Transverse colon (tissue), 4 donors: ENCODE data around the gene VENTX. TPM values are rescaled to one million over a fixed set of nuclear protein-coding genes. Genes with fewer than 3 reads are reported as not detected.
A peak's percentile ranks its signal among the peaks of the same experiment; 100 is the strongest.

Experiments
- DNase-seq: peaks from one replicate; pipeline ENCODE4 v3.0.0-alpha.2; 2019
- H3K27ac ChIP-seq, 4 donors: fragments of 200-600 bp; sonication (generic); 2 replicates each; pipeline ENCODE4 v1.5.1; 2016 to 2018; ENCODE audit warnings: inconsistent platforms in 4 of 4
- H3K27me3 ChIP-seq: fragments of 200-600 bp; sonication (generic); 2 replicates; pipeline ENCODE4 v1.5.1; 2017; ENCODE audit warnings: inconsistent platforms
- H3K36me3 ChIP-seq, 4 donors: fragments of 200-600 bp; sonication (generic); 2 replicates each; pipeline ENCODE4 v1.5.1; 2017 to 2019; ENCODE audit warnings: inconsistent platforms in 4 of 4
- H3K4me1 ChIP-seq, 4 donors: fragments of 200-600 bp; sonication (generic); 2 replicates each; pipeline ENCODE4 v1.5.1; 2017 to 2020; ENCODE audit warnings: inconsistent platforms in 4 of 4
- H3K4me3 ChIP-seq, 4 donors: fragments of 200-600 bp; sonication (generic); 1 replicate in 1 of 4; 2 replicates in 3 of 4; pipeline versions ENCODE4 v1.5.1 to v1.6.1; 2017 to 2019; ENCODE audit warnings: inconsistent platforms in 4 of 4
- H3K9me3 ChIP-seq, 2 donors: fragments of 200-600 bp; sonication (generic); 2 replicates each; pipeline ENCODE4 v1.5.1; 2017 to 2019; ENCODE audit warnings: inconsistent platforms in 2 of 2
- CTCF ChIP-seq, 5 experiments: fragments of 200-600 bp in 3 of 5; fragments of 450-650 bp in 2 of 5; sonication (generic) in 3 of 5; IDR thresholded peaks; 1 replicate in 2 of 5; 2 replicates in 3 of 5; pipeline ENCODE4 v1.5.1; 2016 to 2017; ENCODE audit warnings: antibody characterized with exemption in 5 of 5, inconsistent platforms in 3 of 5, mild to moderate bottlenecking in 2 of 5, moderate library complexity in 1 of 5
- EP300 ChIP-seq: sonication (generic); formaldehyde crosslinking; IDR thresholded peaks from one replicate; pipeline ENCODE4 v1.6.1; 2017; ENCODE audit warnings: antibody characterized with exemption, low read depth
- POLR2A ChIP-seq: fragments of 450-650 bp; IDR thresholded peaks from one replicate; pipeline ENCODE4 v1.6.1; 2016; ENCODE audit warnings: antibody characterized with exemption, mild to moderate bottlenecking, moderate library complexity
- POLR2AphosphoS5 ChIP-seq, 3 donors: sonication (generic); formaldehyde crosslinking; IDR thresholded peaks; one replicate each; pipeline ENCODE4 v1.6.1; 2016; ENCODE audit warnings: antibody characterized with exemption in 3 of 3
- WGBS, 2 donors: methylation state at CpG; one replicate each; pipeline ENCODE4 v1.1.5; 2018; ENCODE audit warnings: low coverage in 1 of 2; 5-methylcytosine and 5-hydroxymethylcytosine counted together
- in situ Hi-C, 4 donors: fragments of 200-750 bp; cut with MboI; loops; one replicate each; pipeline versions ENCODE4 v1.15.0 to v1.15.1; 2017; ENCODE audit warnings: low sequenced_read_pairs in 3 of 4, low pct_ligation_motif_present in 1 of 4, low pct_unique_long_range_greater_than_20kb in 1 of 4
- intact Hi-C: fragments of 100-400 bp; cut with DNase I; formaldehyde crosslinking; loops from one replicate; pipeline ENCODE4 v1.15.1; 2023; ENCODE audit warnings: low total_unique reads
- total RNA-seq, 4 donors: library from RNA; depleted of rRNA; stranded (reverse); fragments of >200 nt; gene quantifications; one replicate each; pipeline ENCODE4 v1.1.0, GENCODE V29; 2016

Gene VENTX
- total RNA-seq, 4 donors from 2014 or later = 0.27 to 0.48 TPM; not detected in 2

DNA sequence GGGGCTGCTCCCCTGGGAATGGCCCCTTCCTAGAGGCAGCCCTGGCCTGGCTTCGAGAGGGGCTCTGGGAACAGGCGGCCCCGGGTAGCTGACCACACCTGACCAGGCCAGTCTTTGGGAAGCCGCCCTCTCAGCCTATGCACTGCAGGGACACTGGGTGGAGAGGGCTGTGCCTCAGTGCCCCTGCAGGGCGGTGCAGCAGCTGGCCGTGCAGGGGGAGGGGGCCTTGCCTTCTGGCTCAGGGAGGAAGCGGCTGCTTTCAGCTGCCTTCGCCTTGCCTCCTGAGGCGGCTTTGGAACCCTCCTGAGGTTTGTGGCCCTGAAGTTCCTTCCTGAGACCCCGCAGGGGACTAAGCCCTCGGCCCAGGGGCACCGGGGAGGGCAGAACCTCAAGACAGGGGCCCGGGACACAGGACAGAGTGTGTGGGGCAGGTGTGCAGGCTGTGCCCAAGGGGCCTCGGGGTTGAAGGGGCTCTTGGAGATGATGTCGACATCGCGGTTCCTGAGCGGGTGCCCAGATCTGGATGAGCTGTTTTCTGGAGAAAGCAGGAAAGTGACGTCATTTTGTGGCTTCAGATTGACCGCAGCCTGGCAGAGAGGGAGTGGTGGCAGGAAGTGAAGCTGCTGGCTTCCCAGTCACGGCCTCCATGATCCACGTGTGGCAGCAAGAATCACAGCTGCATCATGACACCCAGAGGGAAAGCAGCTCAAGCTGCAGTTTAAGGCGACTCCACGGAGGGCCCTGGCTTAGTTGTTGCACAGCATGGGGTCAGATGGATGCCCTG lies 21.4 kb downstream of the VENTX start:
- Histone ChIP-seq H3K36me3 (no peaks in the 10 kb centered on the region), H3K4me1 (peaks cover 35 to 57% (median 45%) of the 10 kb centered on the region in 4 donors), H3K27me3 (no peaks in the 10 kb centered on the region), H3K27ac (peak overlapping the region; percentile 50 to 64 (median 61)), H3K9me3 (no peaks in the 10 kb centered on the region), H3K4me3 (no peak overlapping the region)
- intact Hi-C loops = no loop called here
- in situ Hi-C loops = no loop called here
- WGBS, 2 donors = 57 to 62% methylated on average over 7 to 22 of the region's 24 CpGs
- TF ChIP-seq POLR2AphosphoS5 (IDR thresholded peaks at IDR 0.05) (peak in 1 of 3 donors; percentile 17), CTCF (IDR thresholded peaks at IDR 0.05) (no peak)
- DNase-seq = peak; percentile 70

- Histone ChIP-seq H3K27ac (peak overlapping the region; percentile 50 to 64 (median 61)), H3K4me1 (peaks cover 35 to 63% (median 51%) of the 10 kb centered on the region in 4 donors), H3K36me3 (no peaks in the 10 kb centered on the region), H3K4me3 (no peak overlapping the region), H3K27me3 (no peaks in the 10 kb centered on the region), H3K9me3 (no peaks in the 10 kb centered on the region)
- intact Hi-C loops (no loop called here), in situ Hi-C loops (no loop called here)
- TF ChIP-seq POLR2AphosphoS5 (IDR thresholded peaks at IDR 0.05) = no peak
- TF ChIP-seq CTCF (IDR thresholded peaks at IDR 0.05) = no peak
- TF ChIP-seq POLR2A = no peak
- 76% methylated on average over 12 of the region's 12 CpGs; no CpG with 5 or more reads in 1 of the 2 donors for WGBS, 2 donors
- no peak for DNase-seq
These were observed 21.9 kb downstream of the VENTX start for GRCh38 chr10:133259602-133259989.

GRCh38 chr10:133260895-133261725 lies 23.5 kb downstream of the VENTX start:
- Histone ChIP-seq H3K27me3 (no peaks in the 10 kb centered on the region), H3K9me3 (no peaks in the 10 kb centered on the region), H3K36me3 (no peaks in the 10 kb centered on the region), H3K4me3 (peak overlapping the region; percentile 79 to 96 (median 84)), H3K4me1 (peaks cover 35 to 73% (median 53%) of the 10 kb centered on the region in 4 donors), H3K27ac (peak overlapping the region; percentile 92 to 98 (median 94))
- DNase-seq = peak; percentile 71
- in situ Hi-C loops (loop anchor here in 1 of 4 donors (10.0 kb wide), 1 partner anchor 54 kb away; no protein-coding TSS in a partner anchor), intact Hi-C loops (no loop called here)
- TF ChIP-seq CTCF (IDR thresholded peaks at IDR 0.05) = no peak
- TF ChIP-seq EP300 = no peak
- peak; percentile 45 for TF ChIP-seq POLR2A
- peak in 1 of 3 donors; percentile 2 for TF ChIP-seq POLR2AphosphoS5 (IDR thresholded peaks at IDR 0.05)
- 36% methylated on average over 29 of the region's 50 CpGs; no CpG with 5 or more reads in 1 of the 2 donors for WGBS, 2 donors

- Histone ChIP-seq H3K4me1 (peaks cover 35 to 73% (median 53%) of the 10 kb centered on the region in 4 donors), H3K9me3 (no peaks in the 10 kb centered on the region), H3K27ac (peak overlapping the region; percentile 92 to 98 (median 94)), H3K4me3 (peak overlapping the region; percentile 79 to 96 (median 84)), H3K36me3 (no peaks in the 10 kb centered on the region), H3K27me3 (no peaks in the 10 kb centered on the region)
- in situ Hi-C loops = loop anchor here in 1 of 4 donors (10.0 kb wide), 1 partner anchor 53 kb away; no protein-coding TSS in a partner anchor
- 2% methylated on average over 48 of the region's 79 CpGs; no CpG with 5 or more reads in 1 of the 2 donors for WGBS, 2 donors
- TF ChIP-seq POLR2AphosphoS5 (IDR thresholded peaks at IDR 0.05) (peak in 2 of 3 donors; percentile 36 to 68), CTCF (IDR thresholded peaks at IDR 0.05) (no peak)
- intact Hi-C loops = no loop called here
- DNase-seq = peak; percentile 91
These were observed 24.2 kb downstream of the VENTX start for GRCh38 chr10:133261726-133262325.
